ENCODE data around the gene EXOC3.

EXOC3 gene

DNA sequence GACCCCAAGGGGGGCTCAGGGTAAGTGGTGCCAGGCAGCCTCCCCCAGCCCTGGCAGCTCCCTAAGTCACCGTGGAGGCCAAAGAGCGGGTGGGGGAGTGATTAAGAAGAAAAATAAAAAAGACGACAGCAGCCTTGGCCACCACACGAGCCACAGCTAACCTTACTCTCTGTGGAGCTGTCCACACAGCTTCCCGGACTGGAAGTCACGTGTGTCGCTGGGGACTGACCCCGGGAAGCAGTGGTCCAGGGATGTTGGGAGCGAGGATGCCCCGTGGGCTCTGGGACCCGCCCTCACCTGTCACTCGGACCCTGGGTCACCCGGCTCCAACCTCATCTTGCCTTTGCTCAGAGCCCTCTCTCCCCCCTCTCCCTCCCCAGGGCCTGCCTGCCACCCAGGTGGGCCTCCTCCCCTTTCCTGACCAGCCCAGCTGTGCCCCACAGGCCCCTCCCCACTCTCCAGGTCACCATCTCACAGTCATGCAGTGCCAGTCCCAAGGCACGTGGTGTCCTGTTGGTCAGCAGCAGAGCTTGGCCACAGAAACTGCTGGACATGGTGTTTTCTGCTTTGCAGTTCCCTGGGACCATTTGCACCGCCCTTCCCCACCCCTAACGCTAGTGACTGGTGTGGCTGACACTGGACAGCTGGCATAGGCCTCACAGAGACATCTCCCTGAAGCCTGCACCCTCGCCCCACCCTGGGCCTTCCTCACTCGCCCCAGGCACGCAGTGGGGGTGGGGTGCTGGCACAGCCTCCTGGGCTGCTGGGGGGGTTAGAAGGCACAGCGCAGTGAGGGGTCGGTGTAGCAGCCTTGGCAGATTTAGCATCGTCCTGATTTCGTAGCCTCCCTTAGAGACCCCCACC is 9.8 kb upstream of the EXOC3 start:
- TF ChIP-seq, protein P1, sequence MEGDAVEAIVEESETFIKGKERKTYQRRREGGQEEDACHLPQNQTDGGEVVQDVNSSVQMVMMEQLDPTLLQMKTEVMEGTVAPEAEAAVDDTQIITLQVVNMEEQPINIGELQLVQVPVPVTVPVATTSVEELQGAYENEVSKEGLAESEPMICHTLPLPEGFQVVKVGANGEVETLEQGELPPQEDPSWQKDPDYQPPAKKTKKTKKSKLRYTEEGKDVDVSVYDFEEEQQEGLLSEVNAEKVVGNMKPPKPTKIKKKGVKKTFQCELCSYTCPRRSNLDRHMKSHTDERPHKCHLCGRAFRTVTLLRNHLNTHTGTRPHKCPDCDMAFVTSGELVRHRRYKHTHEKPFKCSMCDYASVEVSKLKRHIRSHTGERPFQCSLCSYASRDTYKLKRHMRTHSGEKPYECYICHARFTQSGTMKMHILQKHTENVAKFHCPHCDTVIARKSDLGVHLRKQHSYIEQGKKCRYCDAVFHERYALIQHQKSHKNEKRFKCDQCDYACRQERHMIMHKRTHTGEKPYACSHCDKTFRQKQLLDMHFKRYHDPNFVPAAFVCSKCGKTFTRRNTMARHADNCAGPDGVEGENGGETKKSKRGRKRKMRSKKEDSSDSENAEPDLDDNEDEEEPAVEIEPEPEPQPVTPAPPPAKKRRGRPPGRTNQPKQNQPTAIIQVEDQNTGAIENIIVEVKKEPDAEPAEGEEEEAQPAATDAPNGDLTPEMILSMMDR (IDR thresholded peaks at IDR 0.05; ENCODE audit: insufficient read depth, low read depth, low read length, missing control alignments), result no peak
- no peak for DNase-seq (ENCODE audit: low read depth)

DNA sequence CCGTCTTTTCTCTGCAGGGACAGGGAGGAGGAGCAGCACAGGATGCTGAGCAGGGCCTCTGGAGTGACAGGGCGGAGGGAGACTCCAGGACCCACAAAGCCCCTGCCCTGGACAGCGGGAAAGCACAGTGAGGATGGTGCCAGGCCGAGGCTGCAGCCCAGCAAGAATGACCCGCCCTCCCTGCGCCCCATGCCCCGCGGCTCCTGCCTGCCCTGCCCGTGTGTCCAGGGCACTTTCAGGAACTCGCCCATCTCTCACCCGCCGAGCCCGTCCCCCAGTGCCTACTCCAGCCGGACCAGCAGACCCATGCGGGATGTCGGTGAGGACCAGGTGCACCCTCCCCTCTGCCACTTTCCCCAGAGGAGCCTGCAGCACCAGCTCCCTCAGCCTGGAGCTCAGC is 9.1 kb upstream of the EXOC3 start:
- TF ChIP-seq, protein P1 (IDR thresholded peaks at IDR 0.05; ENCODE audit: insufficient read depth, low read depth, low read length, missing control alignments), result no peak
- no peak overlapping the region for H3K4me3 ChIP-seq (ENCODE audit: low read depth, low read length)
- no peak for DNase-seq (ENCODE audit: low read depth)

More for the DNA sequence above, 9.8 kb upstream of the EXOC3 start:
- no peak overlapping the region for H3K4me3 ChIP-seq (ENCODE audit: low read depth, low read length)

DNA sequence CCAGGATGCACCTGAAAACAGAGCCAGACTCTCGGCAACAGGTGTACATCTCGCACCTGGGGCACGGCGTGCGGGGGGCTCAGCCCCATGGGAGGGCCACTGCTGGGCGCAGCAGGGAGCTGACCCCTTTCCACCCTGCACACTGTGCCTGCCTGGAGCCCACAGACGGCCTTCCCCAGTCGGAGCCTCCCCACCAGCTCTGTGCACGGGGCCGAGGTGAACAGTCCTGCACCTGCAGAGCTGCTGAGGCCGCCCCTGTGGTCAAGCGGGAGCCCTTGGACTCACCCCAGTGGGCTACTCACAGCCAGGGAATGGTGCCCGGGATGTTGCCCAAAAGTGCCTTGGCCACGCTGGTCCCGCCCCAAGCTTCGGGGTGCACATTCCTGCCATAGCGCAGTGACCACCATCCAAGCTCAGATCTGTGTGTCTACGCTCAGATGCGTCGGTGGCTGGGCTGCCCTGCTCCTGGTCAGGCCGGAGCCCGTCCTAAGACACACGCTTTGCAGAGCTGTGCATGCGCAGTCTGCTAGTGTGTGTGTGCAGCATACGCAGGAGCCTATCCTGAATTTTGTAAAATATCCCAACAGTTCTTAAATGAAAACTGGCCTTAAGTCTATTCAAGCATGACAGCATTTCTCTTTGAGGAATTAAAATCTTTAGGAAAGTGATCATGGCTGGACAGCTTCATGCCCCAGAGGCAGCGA is 8.4 kb upstream of the EXOC3 start:
- no peak overlapping the region for H3K4me3 ChIP-seq (ENCODE audit: low read depth, low read length)
- DNase-seq (ENCODE audit: low read depth), result no peak
- TF ChIP-seq, protein P1 (IDR thresholded peaks at IDR 0.05; ENCODE audit: insufficient read depth, low read depth, low read length, missing control alignments), result no peak

DNA sequence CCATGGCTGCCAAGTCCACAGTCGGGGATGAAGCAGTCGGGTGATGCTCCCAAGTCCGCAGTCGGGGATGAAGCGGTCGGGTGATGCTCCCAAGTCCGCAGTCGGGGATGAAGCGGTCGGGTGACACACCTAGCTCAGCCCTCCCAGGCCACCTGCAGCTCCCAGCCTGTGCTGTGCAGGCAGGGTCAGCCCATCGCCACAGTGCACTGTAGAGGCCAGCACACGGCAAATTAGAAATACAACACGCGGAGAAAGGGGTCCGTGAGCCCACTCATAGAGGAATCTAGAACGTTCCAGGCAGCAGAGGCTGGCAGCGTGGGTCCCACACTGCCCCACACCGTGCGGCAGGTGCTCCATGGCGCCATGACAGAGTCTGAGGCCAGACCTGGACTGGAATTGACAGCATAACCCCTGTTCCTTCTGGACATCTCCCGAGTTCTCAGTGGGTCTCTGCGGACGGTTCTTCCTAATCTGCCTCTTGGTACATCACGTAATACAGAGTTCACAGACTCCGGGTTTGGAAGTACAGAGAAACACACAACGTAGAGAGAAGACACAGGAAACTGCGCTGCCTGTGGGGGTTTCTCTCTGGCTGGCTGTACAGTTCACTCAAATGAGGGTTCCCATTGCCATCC is 7.7 kb upstream of the EXOC3 start:
- TF ChIP-seq, protein P1 (IDR thresholded peaks at IDR 0.05; ENCODE audit: insufficient read depth, low read depth, low read length, missing control alignments), result no peak
- DNase-seq (ENCODE audit: low read depth), result no peak
- no peak overlapping the region for H3K4me3 ChIP-seq (ENCODE audit: low read depth, low read length)

DNA sequence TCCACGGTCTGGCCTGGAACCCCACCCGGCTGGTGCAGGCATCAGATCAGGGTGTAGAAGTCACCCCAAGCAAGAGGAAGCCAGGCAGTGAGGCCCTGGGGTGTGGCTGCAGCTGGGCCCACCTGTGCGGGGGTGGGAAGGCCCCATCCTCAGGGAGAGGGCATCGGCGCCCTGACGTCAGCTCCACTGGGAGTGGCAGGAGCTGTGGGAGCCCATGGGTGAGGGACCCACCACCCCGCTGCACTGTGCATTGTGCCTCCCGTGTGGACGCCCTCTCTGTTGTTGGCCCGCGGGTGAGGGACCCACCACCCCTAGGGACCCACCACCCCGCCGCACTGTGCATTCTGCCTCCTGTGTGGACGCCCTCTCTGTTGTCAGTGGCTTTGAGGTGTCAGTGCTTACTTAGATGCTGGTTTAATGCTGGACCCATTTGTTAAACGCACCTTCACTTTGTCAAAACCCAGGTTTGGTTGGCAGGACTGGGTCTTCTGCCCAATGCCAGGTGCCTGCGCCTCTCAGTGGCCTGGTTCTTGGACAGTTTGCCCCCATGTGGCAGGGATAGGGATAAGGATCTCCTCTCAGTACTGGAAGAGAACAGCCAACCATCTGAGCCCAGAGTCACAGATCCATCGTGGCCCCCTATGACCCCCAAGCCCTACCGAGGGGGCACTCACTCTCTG is 6.9 kb upstream of the EXOC3 start:
- DNase-seq (ENCODE audit: low read depth), result peak; percentile 43
- H3K4me3 ChIP-seq (ENCODE audit: low read depth, low read length), result no peak overlapping the region
- TF ChIP-seq, protein P1 (IDR thresholded peaks at IDR 0.05; ENCODE audit: insufficient read depth, low read depth, low read length, missing control alignments), result peak; percentile 25

DNA sequence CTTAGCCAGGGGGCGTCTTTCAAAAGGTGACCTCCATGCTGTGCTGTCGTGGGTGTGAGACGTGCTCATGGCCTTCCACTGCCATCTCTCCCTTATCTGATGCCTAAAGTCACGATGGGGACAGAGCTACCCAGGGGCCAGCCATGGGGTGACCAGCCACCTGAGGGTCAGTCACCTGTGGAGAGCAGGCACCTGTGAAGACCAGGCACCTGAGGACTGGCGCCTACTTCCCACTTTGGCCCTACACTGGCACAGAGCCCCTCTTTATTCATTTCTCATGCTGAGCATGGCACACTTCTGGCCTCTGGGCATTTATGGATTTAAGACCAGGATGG is 6.4 kb upstream of the EXOC3 start:
- H3K4me3 ChIP-seq (ENCODE audit: low read depth, low read length), result no peak overlapping the region
- TF ChIP-seq, protein P1 (IDR thresholded peaks at IDR 0.05; ENCODE audit: insufficient read depth, low read depth, low read length, missing control alignments), result no peak
- no peak for DNase-seq (ENCODE audit: low read depth)
